Loucy (cell line): ENCODE results near the gene PPP1R37.

Experiments
- EZH2phosphoT487 ChIP-seq: fragments of 200-600 bp; IDR thresholded peaks from 2 replicates; pipeline ENCODE4 v1.6.1; 2018; ENCODE audit warnings: antibody characterized with exemption, mild to moderate bottlenecking, moderate library complexity, borderline replicate concordance
- TF ChIP-seq, protein P1 (sequence below): fragments of 200-600 bp; sonication (generic); conservative IDR thresholded peaks from 2 replicates; pipeline ENCODE4 v1.5.1; 2014; ENCODE audit warnings: mild to moderate bottlenecking, antibody characterized with exemption, low read length

DNA sequence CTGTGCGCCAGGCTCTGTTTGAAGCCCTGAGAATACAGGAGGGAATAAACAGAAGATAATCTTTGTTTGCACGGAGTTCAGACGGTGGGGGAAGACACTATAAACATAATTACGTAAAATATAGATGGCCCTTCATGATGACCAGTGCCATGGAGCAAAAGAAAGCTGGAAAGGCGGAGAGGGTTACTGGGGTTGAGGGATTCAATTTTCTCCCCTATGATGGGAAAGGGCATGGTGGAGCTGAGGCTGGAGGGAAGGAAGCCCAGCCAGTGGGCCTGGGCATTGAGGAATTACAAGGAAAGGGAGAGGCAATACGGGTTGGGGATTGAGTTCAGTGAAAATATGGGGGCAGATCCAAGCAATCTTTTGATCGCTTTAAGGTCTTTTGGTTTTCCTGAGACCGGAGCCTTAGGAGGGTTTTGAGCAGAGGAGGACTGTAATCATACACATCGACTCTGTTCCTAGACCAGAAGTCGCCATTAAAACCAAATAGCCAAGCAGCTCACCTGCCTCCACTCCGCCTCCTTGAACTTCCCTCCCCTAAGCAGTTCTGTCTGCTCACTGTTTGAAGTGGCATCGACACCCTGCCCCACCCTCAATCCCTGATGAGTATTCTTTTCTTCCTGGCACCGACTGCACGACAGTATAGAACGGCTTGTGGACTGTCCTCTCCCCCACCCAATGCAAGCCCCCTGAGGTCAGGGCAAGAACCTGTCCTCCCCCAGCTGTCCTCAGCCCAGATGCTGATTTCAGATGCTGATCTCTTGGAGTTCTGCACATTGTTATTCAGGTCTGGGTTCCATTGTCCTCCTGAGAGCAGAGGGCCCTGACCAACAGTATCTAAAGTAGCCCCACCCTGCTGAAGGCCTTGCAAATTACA is 15.9 kb upstream of the PPP1R37 start:
- TF ChIP-seq, protein P1, sequence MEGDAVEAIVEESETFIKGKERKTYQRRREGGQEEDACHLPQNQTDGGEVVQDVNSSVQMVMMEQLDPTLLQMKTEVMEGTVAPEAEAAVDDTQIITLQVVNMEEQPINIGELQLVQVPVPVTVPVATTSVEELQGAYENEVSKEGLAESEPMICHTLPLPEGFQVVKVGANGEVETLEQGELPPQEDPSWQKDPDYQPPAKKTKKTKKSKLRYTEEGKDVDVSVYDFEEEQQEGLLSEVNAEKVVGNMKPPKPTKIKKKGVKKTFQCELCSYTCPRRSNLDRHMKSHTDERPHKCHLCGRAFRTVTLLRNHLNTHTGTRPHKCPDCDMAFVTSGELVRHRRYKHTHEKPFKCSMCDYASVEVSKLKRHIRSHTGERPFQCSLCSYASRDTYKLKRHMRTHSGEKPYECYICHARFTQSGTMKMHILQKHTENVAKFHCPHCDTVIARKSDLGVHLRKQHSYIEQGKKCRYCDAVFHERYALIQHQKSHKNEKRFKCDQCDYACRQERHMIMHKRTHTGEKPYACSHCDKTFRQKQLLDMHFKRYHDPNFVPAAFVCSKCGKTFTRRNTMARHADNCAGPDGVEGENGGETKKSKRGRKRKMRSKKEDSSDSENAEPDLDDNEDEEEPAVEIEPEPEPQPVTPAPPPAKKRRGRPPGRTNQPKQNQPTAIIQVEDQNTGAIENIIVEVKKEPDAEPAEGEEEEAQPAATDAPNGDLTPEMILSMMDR, result no peak
- TF ChIP-seq EZH2phosphoT487, result no peak
